Thyroid gland (tissue), 4 donors: ENCODE data around the gene ADAMTS9.

Experiments used
- POLR2A ChIP-seq, 2 donors: fragments of 450-650 bp; IDR thresholded peaks; one replicate each; pipeline ENCODE4 v1.6.1; 2017; ENCODE audit warnings: antibody characterized with exemption in 2 of 2, mild to moderate bottlenecking in 2 of 2, moderate library complexity in 1 of 2
- TF ChIP-seq, protein P1 (sequence below), 6 experiments: fragments of 200-600 bp in 3 of 6; fragments of 450-650 bp in 3 of 6; sonication (generic) in 3 of 6; IDR thresholded peaks; one replicate each; pipeline ENCODE4 v1.5.1; 2016 to 2019; ENCODE audit warnings: antibody characterized with exemption in 6 of 6, mild to moderate bottlenecking in 2 of 6, inconsistent platforms in 1 of 6, moderate library complexity in 1 of 6

DNA sequence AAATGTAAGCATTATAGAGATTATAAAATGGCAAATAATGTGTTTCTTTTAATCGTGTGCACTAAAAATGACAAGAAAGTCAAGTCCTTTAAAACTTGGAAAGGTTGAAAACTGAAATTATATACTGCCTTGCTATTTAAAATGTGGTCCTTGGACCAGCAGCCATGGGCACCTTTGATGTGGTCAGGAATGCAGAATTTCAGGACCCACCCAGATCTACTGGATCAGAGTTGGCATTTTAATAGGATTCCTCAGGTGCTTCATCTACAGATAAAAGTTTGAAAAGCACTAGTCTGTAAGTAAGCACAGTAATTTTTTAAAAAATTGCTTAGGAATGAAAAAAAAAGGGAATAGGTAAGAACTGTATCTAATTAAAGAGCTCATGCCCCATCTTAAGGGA, 55.8 kb downstream of the ADAMTS9 start:
- TF ChIP-seq, protein P1, sequence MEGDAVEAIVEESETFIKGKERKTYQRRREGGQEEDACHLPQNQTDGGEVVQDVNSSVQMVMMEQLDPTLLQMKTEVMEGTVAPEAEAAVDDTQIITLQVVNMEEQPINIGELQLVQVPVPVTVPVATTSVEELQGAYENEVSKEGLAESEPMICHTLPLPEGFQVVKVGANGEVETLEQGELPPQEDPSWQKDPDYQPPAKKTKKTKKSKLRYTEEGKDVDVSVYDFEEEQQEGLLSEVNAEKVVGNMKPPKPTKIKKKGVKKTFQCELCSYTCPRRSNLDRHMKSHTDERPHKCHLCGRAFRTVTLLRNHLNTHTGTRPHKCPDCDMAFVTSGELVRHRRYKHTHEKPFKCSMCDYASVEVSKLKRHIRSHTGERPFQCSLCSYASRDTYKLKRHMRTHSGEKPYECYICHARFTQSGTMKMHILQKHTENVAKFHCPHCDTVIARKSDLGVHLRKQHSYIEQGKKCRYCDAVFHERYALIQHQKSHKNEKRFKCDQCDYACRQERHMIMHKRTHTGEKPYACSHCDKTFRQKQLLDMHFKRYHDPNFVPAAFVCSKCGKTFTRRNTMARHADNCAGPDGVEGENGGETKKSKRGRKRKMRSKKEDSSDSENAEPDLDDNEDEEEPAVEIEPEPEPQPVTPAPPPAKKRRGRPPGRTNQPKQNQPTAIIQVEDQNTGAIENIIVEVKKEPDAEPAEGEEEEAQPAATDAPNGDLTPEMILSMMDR (IDR thresholded peaks at IDR 0.05): no peak
- no peak for TF ChIP-seq POLR2A (IDR thresholded peaks at IDR 0.05)
